Tibial nerve (tissue), 4 donors: ENCODE data around the gene PTPN14.

Source experiments
- CTCF ChIP-seq, 5 experiments: fragments of 200-600 bp in 3 of 5; fragments of 450-650 bp in 2 of 5; sonication (generic) in 3 of 5; IDR thresholded peaks; one replicate each; pipeline ENCODE4 v1.5.1; 2016 to 2019; ENCODE audit warnings: antibody characterized with exemption in 5 of 5, mild to moderate bottlenecking in 3 of 5, moderate library complexity in 2 of 5
- EP300 ChIP-seq, 2 donors: sonication (generic); formaldehyde crosslinking; IDR thresholded peaks; one replicate each; pipeline ENCODE4 v1.6.1; 2017; ENCODE audit warnings: antibody characterized with exemption in 2 of 2, mild to moderate bottlenecking in 1 of 2
- POLR2A ChIP-seq, 2 donors: fragments of 450-650 bp; IDR thresholded peaks; one replicate each; pipeline ENCODE4 v1.6.1; 2017; ENCODE audit warnings: antibody characterized with exemption in 2 of 2, mild to moderate bottlenecking in 2 of 2, moderate library complexity in 2 of 2

GRCh38 chr1:214516434-214517326, 34.7 kb downstream of the PTPN14 start:
- TF ChIP-seq CTCF (IDR thresholded peaks at IDR 0.05) (no peak), POLR2A (IDR thresholded peaks at IDR 0.05) (no peak), EP300 (IDR thresholded peaks at IDR 0.05) (no peak)
